SK-N-SH (cell line): Measurements from ENCODE around the gene CAMTA2. TPM values are rescaled to one million over a fixed set of nuclear protein-coding genes. Genes with fewer than 3 reads are reported as not detected.

Experiments
- CTCF ChIA-PET: fragments of 300-600, 350-600 bp; formaldehyde crosslinking; extraction: SDS; loops from one replicate; lab custom pipeline; 2021; lab: Yijun Ruan, JAX
- POLR2A ChIA-PET: fragments of 350-600 bp; sonication (Branson Sonifier 250); formaldehyde crosslinking; extraction: SDS; loops from one replicate; lab custom pipeline; 2020; ENCODE audit warnings: antibody characterized with exemption, inconsistent platforms; lab: Yijun Ruan, JAX
- DNase-seq: peaks from one replicate; pipeline ENCODE4 v3.0.0; 2012
- H2AFZ ChIP-seq: fragments of 200-600 bp; sonication (generic); 2 replicates; pipeline ENCODE4 v1.8.1; 2016; ENCODE audit warnings: antibody characterized with exemption, mild to moderate bottlenecking, low read depth
- H3F3A ChIP-seq: fragments of 200-600 bp; sonication (generic); replicated peaks from 2 replicates; pipeline ENCODE3; 2016; ENCODE audit warnings: antibody characterized with exemption, mild to moderate bottlenecking; ENCODE audit not compliant: insufficient read depth
- H3K27ac ChIP-seq, 2 experiments: fragments of 200-500 bp in 1 of 2; fragments of 200-600 bp in 1 of 2; sonication (Bioruptor generic) in 1 of 2; sonication (generic), shearing (Covaris generic) in 1 of 2; 2 replicates each; pipeline versions ENCODE4 v1.5.1 to v1.6.1; 2014 to 2016; ENCODE audit warnings: low read depth in 2 of 2, inconsistent platforms in 1 of 2, low read length in 1 of 2, mild to moderate bottlenecking in 1 of 2, mixed read lengths in 1 of 2
- H3K27me3 ChIP-seq: fragments of 200-600 bp; sonication (generic), shearing (Covaris generic); 2 replicates; pipeline ENCODE4 v1.6.1; 2016; ENCODE audit warnings: mixed run types; ENCODE audit not compliant: insufficient read depth
- H3K36me3 ChIP-seq, 2 experiments: fragments of 200-500 bp in 1 of 2; fragments of 200-600 bp in 1 of 2; sonication (Bioruptor generic) in 1 of 2; sonication (generic) in 1 of 2; replicated peaks in 1 of 2; 2 replicates each; pipeline versions ENCODE3 to v1.5.1; 2014 to 2016; ENCODE audit warnings: low read length in 1 of 2, mild to moderate bottlenecking in 1 of 2; ENCODE audit not compliant: insufficient read depth in 2 of 2, control insufficient read depth in 1 of 2
- H3K4me1 ChIP-seq, 2 experiments: fragments of 200-500 bp in 1 of 2; fragments of 200-600 bp in 1 of 2; sonication (Bioruptor generic) in 1 of 2; sonication (generic), shearing (Covaris generic) in 1 of 2; 2 replicates each; pipeline versions ENCODE4 v1.5.1 to v1.6.1; 2014 to 2016; ENCODE audit warnings: low read depth in 1 of 2, low read length in 1 of 2, mixed run types in 1 of 2; ENCODE audit not compliant: insufficient read depth in 2 of 2, control insufficient read depth in 1 of 2
- H3K4me2 ChIP-seq: fragments of 200-600 bp; sonication (generic), shearing (Covaris generic); 2 replicates; pipeline ENCODE4 v1.6.1; 2017; ENCODE audit warnings: mixed run types
- H3K4me3 ChIP-seq, 2 experiments: fragments of 200-500 bp in 1 of 2; fragments of 200-600 bp in 1 of 2; sonication (Bioruptor generic) in 1 of 2; sonication (generic), shearing (Covaris generic) in 1 of 2; 2 replicates each; pipeline versions ENCODE4 v1.5.1 to v1.8.1; 2014 to 2016; ENCODE audit warnings: low read depth in 2 of 2, inconsistent platforms in 1 of 2, low read length in 1 of 2, mild to moderate bottlenecking in 1 of 2, mixed read lengths in 1 of 2, moderate library complexity in 1 of 2
- H3K79me2 ChIP-seq: fragments of 200-600 bp; sonication (generic); 2 replicates; pipeline ENCODE4 v1.8.1; 2017; ENCODE audit warnings: mild to moderate bottlenecking; ENCODE audit not compliant: insufficient read depth
- H3K9ac ChIP-seq: fragments of 200-600 bp; sonication (generic); 2 replicates; pipeline ENCODE4 v1.6.1; 2017; ENCODE audit warnings: mixed run types
- H3K9me2 ChIP-seq: fragments of 200-600 bp; sonication (generic); 2 replicates; pipeline ENCODE4 v1.6.1; 2017; ENCODE audit warnings: mixed run types
- H3K9me3 ChIP-seq: fragments of 200-600 bp; sonication (generic); 2 replicates; pipeline ENCODE4 v1.6.1; 2017; ENCODE audit warnings: mixed run types, mild to moderate bottlenecking, moderate library complexity
- H4K20me1 ChIP-seq: fragments of 200-600 bp; sonication (generic); 2 replicates; pipeline ENCODE4 v1.6.1; 2017; ENCODE audit warnings: mild to moderate bottlenecking, mixed run types; ENCODE audit not compliant: insufficient read depth
- CTCF ChIP-seq: fragments of 200-600 bp; sonication (generic); IDR thresholded peaks from 2 replicates; pipeline ENCODE4 v1.6.1; 2017; ENCODE audit warnings: antibody characterized with exemption, mild to moderate bottlenecking, moderate library complexity
- ELF1 ChIP-seq: IDR thresholded peaks from 2 replicates; pipeline ENCODE4 v1.4.0; 2012
- EZH2phosphoT487 ChIP-seq: fragments of 200-600 bp; sonication (generic); IDR thresholded peaks from 2 replicates; pipeline ENCODE4 v1.6.1; 2017; ENCODE audit warnings: low read depth, mixed run types, mild to moderate bottlenecking, antibody characterized with exemption, moderate library complexity, borderline replicate concordance
- FOXJ3 ChIP-seq: sonication (generic); formaldehyde crosslinking; IDR thresholded peaks from 2 replicates; pipeline ENCODE4 v1.5.1; 2020; ENCODE audit warnings: mild to moderate bottlenecking, missing genetic modification reagents
- GABPA ChIP-seq: IDR thresholded peaks from 2 replicates; pipeline ENCODE4 v1.4.0; 2012; ENCODE audit warnings: low read depth, mild to moderate bottlenecking
- GATA2 ChIP-seq: sonication (generic); formaldehyde crosslinking; IDR thresholded peaks from 2 replicates; pipeline ENCODE4 v1.5.0; 2020; ENCODE audit warnings: mild to moderate bottlenecking, missing genetic modification reagents
- IRF3 ChIP-seq: fragments of 150-350 bp; IDR thresholded peaks from 2 replicates; pipeline ENCODE4 v1.6.1; 2016; ENCODE audit warnings: mild to moderate bottlenecking, low read depth, low read length
- JUND ChIP-seq: IDR thresholded peaks from 2 replicates; pipeline ENCODE4 v1.4.0; 2012
- MAX ChIP-seq: IDR thresholded peaks from 2 replicates; pipeline ENCODE4 v1.4.0; 2012; ENCODE audit warnings: low read depth
- MEF2A ChIP-seq: IDR thresholded peaks from 2 replicates; pipeline ENCODE4 v1.4.0; 2012; ENCODE audit warnings: low read depth, borderline replicate concordance
- NFIC ChIP-seq: IDR thresholded peaks from 2 replicates; pipeline ENCODE4 v1.4.0; 2012; ENCODE audit warnings: borderline replicate concordance
- NRF1 ChIP-seq: IDR thresholded peaks from 2 replicates; pipeline ENCODE4 v1.6.1; 2012; ENCODE audit warnings: low read depth, mild to moderate bottlenecking, low read length
- PBX3 ChIP-seq: IDR thresholded peaks from 2 replicates; pipeline ENCODE4; 2012
- RAD21 ChIP-seq: IDR thresholded peaks from 2 replicates; pipeline ENCODE4 v1.6.1; 2012; ENCODE audit warnings: mild to moderate bottlenecking, low read length
- REST ChIP-seq: IDR thresholded peaks from 2 replicates; pipeline ENCODE4 v1.6.1; 2012; ENCODE audit warnings: mild to moderate bottlenecking, low read depth, low read length, moderate library complexity
- RFX5 ChIP-seq: IDR thresholded peaks from 2 replicates; pipeline ENCODE4 v1.6.1; 2012; ENCODE audit warnings: mild to moderate bottlenecking, improper control_type of control experiment, low read length
- TAF1 ChIP-seq: IDR thresholded peaks from 2 replicates; pipeline ENCODE4 v1.6.1; 2012; ENCODE audit warnings: low read depth, mild to moderate bottlenecking, low read length, moderate library complexity, borderline replicate concordance
- USF1 ChIP-seq: IDR thresholded peaks from 2 replicates; pipeline ENCODE4 v1.4.0; 2012; ENCODE audit warnings: low read depth, borderline replicate concordance
- YY1 ChIP-seq: IDR thresholded peaks from 2 replicates; pipeline ENCODE4 v1.4.0; 2012; ENCODE audit warnings: low read depth, mild to moderate bottlenecking
- ZBTB33 ChIP-seq: IDR thresholded peaks from 2 replicates; pipeline ENCODE4 v1.4.0; 2012; ENCODE audit warnings: low read depth, borderline replicate concordance
- WGBS: methylation state at CpG from one replicate; pipeline ENCODE4 v1.1.6; 2017; ENCODE audit warnings: low lambda C conversion rate; 5-methylcytosine and 5-hydroxymethylcytosine counted together
- polyA plus RNA-seq, 3 experiments: library from polyadenylated mRNA; depleted of rRNA; stranded (reverse); fragments of >200 nt; gene quantifications; 2 replicates each; pipeline ENCODE4 v1.2.3, GENCODE V29; 2012

CAMTA2 gene
- polyA plus RNA-seq, 1 of the 3 experiments (the other 2 are of a cell fraction): 27.0 TPM

GRCh38 chr17:5032865-5033264 lies 45.4 kb upstream of the CAMTA2 start:
- no peak overlapping the region for H3K4me2 ChIP-seq
- CTCF ChIA-PET: interaction anchor here (1.1 to 5.6 kb wide), 3 partner anchors 16 to 40 kb away, joined by 4 to 39 read pairs (median 6); no protein-coding TSS in a partner anchor
- H3K9ac ChIP-seq: no peak overlapping the region
- peaks cover 3% of the 10 kb centered on the region for H3F3A ChIP-seq
- peaks cover 0 to 2% of the 10 kb centered on the region in 2 experiments; a peak in 1 of 4 replicates for H3K4me1 ChIP-seq
- H3K27ac ChIP-seq: no peak overlapping the region
- no peaks in the 10 kb centered on the region for H3K9me3 ChIP-seq
- H3K9me2 ChIP-seq: no peaks in the 10 kb centered on the region
- POLR2A ChIA-PET: no interaction called here
- H3K27me3 ChIP-seq: no peaks in the 10 kb centered on the region
- no peaks in the 10 kb centered on the region for H4K20me1 ChIP-seq
- no peaks in the 10 kb centered on the region for H3K36me3 ChIP-seq
- no CpG with 5 or more reads among the region's 6 CpGs for WGBS
- no peaks in the 10 kb centered on the region for H3K79me2 ChIP-seq
- TF ChIP-seq GATA2 (CRISPR knock-in tag) (no peak), FOXJ3 (CRISPR knock-in tag) (no peak), YY1 (no peak), EZH2phosphoT487 (no peak), PBX3 (no peak), USF1 (no peak), MEF2A (no peak), CTCF (no peak), NFIC (no peak), TAF1 (no peak), MAX (no peak), NRF1 (no peak), ELF1 (no peak), GABPA (no peak), REST (no peak), IRF3 (no peak), RFX5 (no peak), RAD21 (no peak), JUND (no peak), ZBTB33 (no peak)
- TF ChIP-seq, all 33 proteins: peak for 0
- Histone ChIP-seq H2AFZ (no peak overlapping the region), H3K4me3 (no peak overlapping the region)
- no peak for DNase-seq
